HS-5 (cell line): ENCODE results near the gene CDKN2B-AS1.

Experiments
- DNase-seq: peaks from one replicate; pipeline ENCODE4 v3.0.0-alpha.2; 2012; ENCODE audit warnings: low read depth

The CDKN2B-AS1 gene

GRCh38 chr9:22118810-22119521, 124.4 kb downstream of the CDKN2B-AS1 start:
- DNase-seq: no peak

- no peak for DNase-seq
Observed at GRCh38 chr9:22119522-22120158, 125.0 kb downstream of the CDKN2B-AS1 start.

GRCh38 chr9:22120159-22120549, 125.6 kb downstream of the CDKN2B-AS1 start:
- no peak for DNase-seq

- DNase-seq: no peak
Observed at GRCh38 chr9:22120595-22120994, 126.0 kb downstream of the CDKN2B-AS1 start.

- DNase-seq: no peak
Observed at GRCh38 chr9:22124263-22125011, 129.8 kb downstream of the CDKN2B-AS1 start.

- DNase-seq: no peak
Observed at GRCh38 chr9:22129133-22129532, 134.5 kb downstream of the CDKN2B-AS1 start.

- DNase-seq: no peak
Observed at GRCh38 chr9:22129633-22130032, 135.0 kb downstream of the CDKN2B-AS1 start.

GRCh38 chr9:22131817-22132216, 137.2 kb downstream of the CDKN2B-AS1 start:
- no peak for DNase-seq

- no peak for DNase-seq
Observed at GRCh38 chr9:22134390-22134789, 139.8 kb downstream of the CDKN2B-AS1 start.

GRCh38 chr9:22136461-22137096, 142.0 kb downstream of the CDKN2B-AS1 start:
- no peak for DNase-seq

GRCh38 chr9:22138956-22139660, 144.5 kb downstream of the CDKN2B-AS1 start:
- no peak for DNase-seq

GRCh38 chr9:22141908-22142307, 147.3 kb downstream of the CDKN2B-AS1 start:
- no peak for DNase-seq

GRCh38 chr9:22142671-22143070, 148.1 kb downstream of the CDKN2B-AS1 start:
- DNase-seq: no peak

GRCh38 chr9:22143799-22144625, 149.4 kb downstream of the CDKN2B-AS1 start:
- no peak for DNase-seq

- no peak for DNase-seq
Observed at GRCh38 chr9:22146604-22147003, 152.0 kb downstream of the CDKN2B-AS1 start.

GRCh38 chr9:22147813-22148527, 153.4 kb downstream of the CDKN2B-AS1 start:
- no peak for DNase-seq

- DNase-seq: no peak
Observed at GRCh38 chr9:22148528-22148875, 153.9 kb downstream of the CDKN2B-AS1 start.

- DNase-seq: no peak
Observed at GRCh38 chr9:22148876-22149637, 154.5 kb downstream of the CDKN2B-AS1 start.

- DNase-seq: no peak
Observed at GRCh38 chr9:22154064-22154463, 159.5 kb downstream of the CDKN2B-AS1 start.

GRCh38 chr9:22156586-22156985, 162.0 kb downstream of the CDKN2B-AS1 start:
- DNase-seq: no peak
